ENCODE measurements around the gene NPHS1. TPM values are rescaled to one million over a fixed set of nuclear protein-coding genes. Genes with fewer than 3 reads are reported as not detected.

The NPHS1 gene
- total and polyA plus RNA-seq, 9 of the 15 experiments (the other 6 are each of a cell fraction or from before 2014, with no cell fraction given), result 0.01 to 0.28 (median 0.14) TPM; not detected in 5

- TF ChIP-seq TEAD2 (tag; IDR thresholded peaks at IDR 0.05) (no peak), MGA (IDR thresholded peaks at IDR 0.05) (peak; percentile 93), RB1 (IDR thresholded peaks at IDR 0.05; ENCODE audit: low read depth) (peak; percentile 28; the same call in 1 of the 2 replicates), ATF1 (CRISPR knock-in tag; IDR thresholded peaks at IDR 0.05) (no peak), ATF1 (tag; IDR thresholded peaks at IDR 0.05) (peak; percentile 47), PATZ1 (CRISPR knock-in tag; IDR thresholded peaks at IDR 0.05; ENCODE audit: borderline replicate concordance) (no peak), CREB5 (CRISPR knock-in tag; IDR thresholded peaks at IDR 0.05) (no peak), POLR2G (IDR thresholded peaks at IDR 0.05; ENCODE audit: low read depth, low read length) (peak; percentile 66), ELF4 (CRISPR knock-in tag; IDR thresholded peaks at IDR 0.05) (peak; percentile 77; the same call in 1 of the 2 replicates), SP2 (IDR thresholded peaks at IDR 0.05; ENCODE audit: extremely low read depth, low read depth, low read length, poor library complexity, severe bottlenecking) (no peak), ZNF717 (CRISPR knock-in tag; IDR thresholded peaks at IDR 0.05) (no peak), ARNT (IDR thresholded peaks at IDR 0.05) (peak in 1 of 2 experiments; percentile 52; a peak in 1 of 4 replicates), NBN (IDR thresholded peaks at IDR 0.05; ENCODE audit: low read depth) (peak; percentile 85; the same call in 1 of the 2 replicates)
Measured at GRCh38 chr19:35869327-35870123, 17.2 kb upstream of the NPHS1 start (continued).

All from K562 (cell line).